GM18520 (cell line): ENCODE measurements around the gene DHX36.

Experiments
- ATAC-seq: cut with Tn5 transposase; IDR thresholded peaks from one replicate; pipeline ENCODE4 v1.9.1; 2021; ENCODE audit not compliant: unreplicated experiment

The DHX36 gene

GRCh38 chr3:154224866-154225265 lies 99.4 kb downstream of the DHX36 start:
- ATAC-seq = no peak

DNA sequence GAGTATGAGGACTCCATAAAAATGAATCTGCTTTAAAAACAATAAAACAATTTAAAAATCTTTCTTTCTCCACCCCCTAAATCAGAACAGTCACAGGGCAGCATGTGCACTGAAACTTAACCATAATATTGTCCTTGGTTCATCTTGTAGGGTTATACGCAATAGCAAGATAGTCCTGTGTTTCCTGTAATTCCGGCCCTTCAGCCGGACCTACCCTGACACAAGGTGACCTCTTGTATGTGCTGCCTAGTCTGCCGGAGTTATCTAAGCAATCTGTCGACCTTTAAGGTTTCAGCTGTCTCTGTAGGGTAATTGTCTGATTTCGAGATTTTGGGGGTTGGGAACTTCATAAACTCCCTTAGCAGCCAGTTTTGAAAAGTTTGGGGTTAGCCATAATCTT lies 99.9 kb downstream of the DHX36 start:
- ATAC-seq = no peak

DNA sequence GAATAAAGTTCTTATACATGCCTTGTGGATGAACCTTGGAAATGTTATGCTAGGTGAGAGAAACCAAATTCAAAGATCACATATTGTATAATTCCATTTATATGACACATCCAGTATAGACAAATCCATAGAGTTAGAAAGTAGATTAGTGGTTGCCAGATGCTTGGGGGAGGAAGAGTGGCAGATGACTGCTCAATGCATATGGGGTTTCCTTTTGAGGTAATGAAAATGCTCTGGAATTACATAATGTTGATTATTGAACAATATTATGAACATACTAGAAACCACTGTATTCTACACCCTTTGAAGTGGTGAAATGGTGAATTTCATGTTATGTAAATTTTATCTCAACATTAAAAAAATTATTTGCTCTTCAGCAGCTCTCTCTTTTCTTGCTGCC lies 100.8 kb downstream of the DHX36 start:
- ATAC-seq = no peak
